NCI-H748 (cell line): ENCODE results near the gene C2orf81.
A peak's percentile ranks its signal among the peaks of the same experiment; 100 is the strongest.
"Not testable (repeated sequence)": the region's sequence is repeated elsewhere in the genome, so short reads cannot be mapped to it uniquely, and the experiment has no call there.

Experiments used
- DNase-seq: peaks from one replicate; lab custom pipeline; 2025; ENCODE audit not compliant: unreplicated experiment; lab: John Stamatoyannopoulos, UW

The C2orf81 gene

DNA sequence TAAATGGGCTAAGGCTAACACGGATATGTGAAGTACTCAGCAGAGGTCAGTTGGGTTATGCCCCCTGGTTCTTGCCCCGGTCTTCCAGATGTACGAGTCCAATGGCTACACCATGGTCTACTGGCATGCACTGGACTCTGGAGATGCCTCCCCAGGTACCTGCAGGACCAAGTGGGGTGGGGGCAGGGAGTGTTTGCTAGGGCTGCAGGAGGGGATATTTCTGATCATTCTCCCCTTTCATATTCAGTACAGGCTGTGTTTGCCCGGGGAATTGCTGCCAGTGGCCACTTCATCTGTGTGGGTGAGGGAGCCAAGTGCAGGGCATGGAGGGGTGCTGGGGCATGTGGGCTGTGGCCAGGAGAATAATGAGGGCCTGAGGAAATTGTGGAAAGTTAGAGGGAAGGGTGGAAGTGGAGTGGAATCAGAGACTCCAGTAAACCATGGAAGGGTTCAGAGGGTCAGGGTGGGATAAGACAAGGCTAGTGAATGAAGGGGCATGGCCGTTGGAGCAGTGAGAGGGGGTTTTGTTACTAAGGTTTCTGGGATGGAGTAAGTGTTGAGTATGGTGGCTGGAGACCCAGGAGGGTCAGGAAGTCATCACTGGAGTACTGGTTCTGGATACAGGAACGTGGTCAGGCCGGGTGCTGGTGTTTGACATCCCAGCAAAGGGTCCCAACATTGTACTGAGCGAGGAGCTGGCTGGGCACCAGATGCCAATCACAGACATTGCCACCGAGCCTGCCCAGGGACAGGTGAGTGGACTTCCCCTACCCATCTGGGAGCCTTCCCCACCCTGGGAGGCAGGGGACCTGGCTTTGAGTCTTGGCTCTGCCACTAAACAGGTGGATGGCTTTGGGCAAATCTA is 2.0 kb upstream of the C2orf81 start:
- no peak for DNase-seq

DNA sequence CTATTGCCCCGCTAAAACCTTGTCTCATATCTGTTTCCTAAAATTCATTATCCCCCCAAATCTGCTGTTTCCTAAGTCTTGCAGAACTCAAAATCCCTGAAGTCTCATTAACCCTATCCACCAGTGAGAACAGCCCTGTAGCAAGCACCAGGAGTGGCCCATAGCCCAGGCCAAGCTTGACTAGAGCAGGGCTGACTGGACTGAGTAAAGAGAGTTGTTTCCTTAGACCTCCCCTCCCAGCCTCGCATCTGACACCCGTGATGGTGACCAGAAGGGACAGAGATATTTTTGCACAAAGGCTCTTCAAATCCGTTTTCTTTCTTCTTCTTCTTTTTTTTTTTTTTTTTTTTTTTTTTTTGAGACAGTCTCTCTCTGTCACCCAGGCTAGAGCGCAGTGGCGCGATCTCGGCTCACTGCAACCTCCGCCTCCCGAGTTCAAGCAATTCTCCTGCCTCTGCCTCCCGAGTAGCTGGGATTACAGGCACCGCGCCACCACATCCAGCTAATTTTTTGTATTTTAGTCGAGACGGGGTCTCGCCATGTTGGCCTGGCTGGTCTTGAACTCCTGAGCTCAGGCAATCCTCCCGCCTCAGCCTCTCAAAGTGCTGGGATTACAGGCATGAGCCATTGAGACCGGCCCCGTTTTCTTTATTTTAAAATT is 846 bp downstream of the C2orf81 start:
- not testable (repeated sequence) for DNase-seq

- no peak for DNase-seq
These were observed 1.4 kb downstream of the C2orf81 start for GRCh38 chr2:74420006-74420405.

DNA sequence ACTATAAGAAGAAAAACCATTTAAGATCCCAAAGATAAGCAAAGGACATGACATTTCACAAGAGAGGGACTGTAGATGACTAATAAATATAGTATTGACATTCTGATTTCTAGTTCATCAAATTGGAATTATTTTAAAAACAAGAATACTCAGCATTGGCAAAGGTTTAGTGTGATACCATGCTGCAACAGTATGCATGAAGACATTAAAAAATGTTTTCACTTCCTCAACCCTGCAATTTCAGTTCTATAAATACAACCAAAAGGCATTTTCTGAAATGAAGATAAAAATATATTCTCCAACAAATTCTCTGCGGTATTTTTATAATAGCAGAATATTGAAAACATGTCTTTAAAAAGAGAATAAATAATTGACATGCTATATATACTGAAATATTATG is 2.1 kb downstream of the C2orf81 start:
- DNase-seq = no peak

GRCh38 chr2:74418312-74418711 is 3.1 kb downstream of the C2orf81 start:
- DNase-seq = no peak

DNA sequence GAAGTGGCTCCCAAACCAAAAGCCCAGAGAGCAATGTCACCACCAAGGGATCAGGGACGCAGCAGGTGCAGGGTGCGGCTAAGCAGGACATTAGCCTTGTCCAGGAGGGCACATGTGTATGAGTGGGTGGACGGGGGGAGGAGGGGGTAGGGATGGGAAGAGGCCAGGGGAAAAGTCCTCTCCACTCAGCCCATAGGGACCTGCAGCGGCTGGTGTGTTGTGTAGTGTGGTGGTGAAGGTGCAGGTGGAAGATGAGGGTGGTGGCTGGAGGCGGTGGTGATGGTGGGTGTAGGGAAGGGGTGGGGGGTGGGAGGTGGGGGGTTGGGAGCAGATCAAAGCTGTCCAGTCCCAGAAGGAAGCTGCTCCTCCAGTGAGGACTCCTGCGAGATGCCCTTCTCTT is 3.7 kb downstream of the C2orf81 start:
- DNase-seq = no peak

DNA sequence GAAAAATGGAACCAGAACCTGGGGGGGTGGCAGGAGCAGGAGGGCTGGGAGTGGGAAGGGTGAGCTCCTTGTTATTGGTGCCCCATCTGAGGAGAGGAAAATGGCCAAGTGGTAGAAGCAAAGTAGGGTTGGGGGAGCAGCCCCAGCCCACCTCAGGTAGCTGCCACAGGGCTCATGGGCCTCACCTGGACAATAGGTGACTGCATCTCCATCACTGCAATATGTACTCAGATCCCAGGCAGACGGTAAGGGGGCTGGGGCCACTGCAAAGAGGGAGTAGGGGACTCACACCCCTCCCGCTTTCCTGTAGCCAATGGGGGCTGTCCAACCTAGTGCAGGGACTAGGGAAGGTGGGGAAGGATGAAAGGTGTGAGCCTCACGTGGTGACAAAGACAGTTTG is 4.2 kb downstream of the C2orf81 start:
- no peak for DNase-seq

DNA sequence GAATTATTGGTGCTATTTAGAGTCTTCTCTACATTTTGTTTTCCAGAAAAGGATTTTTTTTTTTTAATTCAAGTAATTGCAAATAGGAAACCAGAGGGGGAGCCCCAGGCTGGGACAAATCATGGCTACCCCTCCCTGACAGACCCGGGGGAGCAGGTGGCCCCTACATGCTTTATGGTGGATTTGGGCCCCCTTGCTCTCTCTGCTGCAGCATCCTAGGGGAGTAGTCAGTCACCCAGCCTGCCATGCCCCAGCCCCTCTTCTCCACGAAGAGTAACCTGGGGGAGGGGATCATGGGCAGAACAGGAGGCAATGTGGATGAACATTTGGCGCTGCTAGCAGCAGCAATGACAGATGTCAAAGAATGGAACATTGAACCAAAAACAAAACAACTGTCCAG is 4.6 kb downstream of the C2orf81 start:
- no peak for DNase-seq

DNA sequence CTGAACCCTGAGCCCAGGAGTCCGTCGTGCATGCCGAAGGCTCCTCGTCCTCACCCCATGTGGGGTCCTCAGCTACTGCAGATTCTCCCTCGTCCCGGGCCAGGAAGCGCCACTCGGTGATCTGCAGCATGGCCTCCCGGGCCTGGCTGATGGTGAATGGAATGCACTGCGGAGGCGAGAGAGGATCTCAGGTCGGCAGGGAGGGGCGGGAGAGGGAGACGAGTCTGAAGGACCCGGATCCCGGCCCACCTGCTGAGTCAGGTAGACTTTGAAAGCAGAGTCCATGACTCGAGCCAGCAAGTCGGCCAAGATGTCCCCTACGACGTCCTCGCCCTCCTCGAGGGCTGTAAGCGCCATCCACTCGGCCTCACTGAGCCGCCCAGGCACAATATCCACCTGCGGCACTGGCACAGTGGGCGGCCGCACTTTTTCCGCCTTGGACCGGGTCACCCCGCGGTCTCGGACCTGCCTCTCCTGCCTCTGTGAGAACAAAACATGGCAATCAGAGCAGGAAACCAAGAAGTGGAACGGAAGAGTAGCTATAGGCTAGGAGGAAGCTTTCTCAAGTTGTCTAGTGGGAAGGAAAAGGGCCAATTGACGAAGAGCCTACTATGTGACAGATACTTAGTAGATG is 5.5 kb downstream of the C2orf81 start:
- no peak for DNase-seq

DNA sequence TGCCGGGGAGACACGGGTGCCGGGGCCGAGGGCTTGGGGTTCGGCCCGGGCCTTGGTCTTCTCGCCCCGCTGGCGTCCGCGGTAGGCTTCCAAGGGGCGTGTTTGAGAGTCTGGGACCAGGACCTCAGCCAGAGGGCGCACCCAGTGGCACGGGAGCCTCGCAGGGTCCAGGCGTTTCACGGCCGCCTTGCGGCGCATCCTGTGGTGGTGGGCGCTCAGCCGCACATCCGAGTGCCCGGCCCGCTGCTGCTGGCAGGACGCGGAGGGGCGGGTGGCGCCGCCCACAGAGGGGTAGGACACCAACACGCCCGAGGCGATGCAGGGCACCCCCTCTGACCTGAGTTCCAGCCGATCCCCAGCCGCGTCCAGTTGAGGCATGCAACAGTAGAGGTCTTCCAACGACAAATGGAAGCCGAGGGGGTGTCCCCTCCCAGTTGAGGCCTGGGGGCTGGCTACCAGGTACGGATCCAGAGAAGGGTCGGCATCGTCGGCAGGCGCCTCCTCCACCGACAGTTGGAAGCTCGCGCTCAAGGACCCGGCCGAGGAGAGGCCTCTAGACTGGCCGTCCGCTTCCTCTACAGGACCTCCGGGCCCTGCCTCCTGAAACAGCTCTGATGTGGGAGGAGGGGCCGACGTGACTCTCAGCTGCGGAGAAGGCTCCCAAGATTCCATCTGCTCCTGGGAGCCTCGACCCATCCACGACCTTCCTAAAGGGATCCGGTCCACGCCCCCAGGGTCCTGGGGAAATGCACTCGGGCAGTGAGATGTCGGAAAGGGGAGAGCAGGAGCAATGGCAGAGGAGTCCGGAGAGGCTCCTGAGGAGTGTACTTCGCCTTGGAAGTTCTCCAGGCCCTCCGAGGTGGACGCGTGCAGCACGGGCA is 6.3 kb downstream of the C2orf81 start:
- DNase-seq = peak; percentile 57

DNA sequence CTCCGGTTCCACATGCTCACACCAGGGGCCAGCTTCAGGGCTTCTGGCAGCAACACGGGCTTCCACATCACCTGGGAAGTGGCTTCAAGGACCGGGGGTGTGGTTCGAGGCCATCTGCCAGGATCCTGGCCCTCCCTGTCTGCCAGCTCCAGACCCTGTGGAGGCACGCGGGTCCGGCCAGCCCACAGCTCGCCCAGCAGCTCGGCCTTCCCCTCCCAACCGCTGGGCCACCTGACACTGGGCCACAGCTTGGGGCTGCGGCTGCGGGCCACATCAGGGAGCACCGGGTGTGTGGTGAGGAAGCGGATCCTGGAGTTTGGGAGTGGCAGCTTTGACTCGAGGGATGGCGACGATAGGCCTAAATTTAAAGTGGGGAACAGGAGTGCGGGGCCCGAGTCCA is 7.0 kb downstream of the C2orf81 start:
- peak; percentile 25 for DNase-seq

GRCh38 chr2:74413001-74413698 is 8.3 kb downstream of the C2orf81 start:
- DNase-seq = no peak

- DNase-seq = no peak
These were observed 13.7 kb downstream of the C2orf81 start for GRCh38 chr2:74407682-74408081.

- no peak for DNase-seq
These were observed 15.4 kb downstream of the C2orf81 start for GRCh38 chr2:74406035-74406434.

GRCh38 chr2:74401891-74402290 is 19.5 kb downstream of the C2orf81 start:
- DNase-seq = no peak

DNA sequence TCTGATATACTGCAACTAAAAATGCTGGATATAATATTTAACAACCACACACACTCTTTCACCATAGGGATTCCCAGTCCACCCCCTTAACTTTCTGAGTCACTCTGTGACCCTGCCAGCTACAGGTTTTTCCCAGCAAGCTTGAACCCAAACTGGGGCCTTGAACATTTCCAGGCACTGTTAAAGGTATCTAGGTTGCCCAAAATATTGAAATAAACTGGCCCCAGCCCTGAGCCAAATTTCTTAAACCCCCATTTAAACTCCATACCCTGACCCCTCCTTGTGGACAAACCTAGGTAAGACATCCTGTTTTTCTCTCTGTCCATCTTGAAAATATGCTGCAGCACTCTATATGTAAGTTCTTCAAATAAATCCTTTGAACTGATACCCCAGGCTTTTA is 21.6 kb downstream of the C2orf81 start:
- peak; percentile 26 for DNase-seq

- DNase-seq = no peak
These were observed 25.3 kb downstream of the C2orf81 start for GRCh38 chr2:74396149-74396548.

- no peak for DNase-seq
These were observed 27.9 kb downstream of the C2orf81 start for GRCh38 chr2:74393525-74393924.

GRCh38 chr2:74392449-74392743 is 29.0 kb downstream of the C2orf81 start:
- DNase-seq = no peak

GRCh38 chr2:74391580-74392448 is 29.6 kb downstream of the C2orf81 start:
- peak; percentile 83 for DNase-seq
